ENCODE results near the gene PRKCB. TPM values are rescaled to one million over a fixed set of nuclear protein-coding genes. Genes with fewer than 3 reads are reported as not detected.
"Not testable (repeated sequence)": the region's sequence is repeated elsewhere in the genome, so short reads cannot be mapped to it uniquely, and the experiment has no call there.

Gene PRKCB
- total RNA-seq, 6 experiments from 2014 or later: not detected

DNA sequence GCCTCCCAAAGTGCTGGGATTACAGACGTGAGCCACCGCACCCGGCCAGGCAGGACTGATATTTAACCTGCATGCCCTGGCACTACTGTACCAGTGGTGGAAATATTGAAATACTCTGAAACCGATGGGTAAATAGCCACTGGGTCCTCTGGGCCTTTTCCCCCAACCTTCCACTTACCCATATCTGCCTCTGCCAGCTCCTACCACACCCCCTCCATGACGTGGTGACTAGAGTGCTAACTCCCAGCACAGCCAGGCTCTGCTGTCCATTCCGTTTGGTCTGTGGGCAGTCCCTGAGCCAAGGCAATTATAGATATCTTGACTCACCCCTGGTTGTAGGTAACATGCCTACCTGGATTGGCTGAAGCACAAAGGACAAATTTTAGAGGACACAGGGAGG, 187.8 kb downstream of the PRKCB start:
- Mint-ChIP-seq H3K36me3 (ENCODE audit: low read depth) (no peaks in the 10 kb centered on the region), H3K9me3 (no peaks in the 10 kb centered on the region), H3K4me3 (no peak overlapping the region), H3K27ac (no peak overlapping the region), H3K27me3 (ENCODE audit: insufficient read depth) (peaks cover 14% of the 10 kb centered on the region), H3K4me1 (ENCODE audit: low read depth) (no peaks in the 10 kb centered on the region)
- no peak for DNase-seq
- TF ChIP-seq, protein P1, sequence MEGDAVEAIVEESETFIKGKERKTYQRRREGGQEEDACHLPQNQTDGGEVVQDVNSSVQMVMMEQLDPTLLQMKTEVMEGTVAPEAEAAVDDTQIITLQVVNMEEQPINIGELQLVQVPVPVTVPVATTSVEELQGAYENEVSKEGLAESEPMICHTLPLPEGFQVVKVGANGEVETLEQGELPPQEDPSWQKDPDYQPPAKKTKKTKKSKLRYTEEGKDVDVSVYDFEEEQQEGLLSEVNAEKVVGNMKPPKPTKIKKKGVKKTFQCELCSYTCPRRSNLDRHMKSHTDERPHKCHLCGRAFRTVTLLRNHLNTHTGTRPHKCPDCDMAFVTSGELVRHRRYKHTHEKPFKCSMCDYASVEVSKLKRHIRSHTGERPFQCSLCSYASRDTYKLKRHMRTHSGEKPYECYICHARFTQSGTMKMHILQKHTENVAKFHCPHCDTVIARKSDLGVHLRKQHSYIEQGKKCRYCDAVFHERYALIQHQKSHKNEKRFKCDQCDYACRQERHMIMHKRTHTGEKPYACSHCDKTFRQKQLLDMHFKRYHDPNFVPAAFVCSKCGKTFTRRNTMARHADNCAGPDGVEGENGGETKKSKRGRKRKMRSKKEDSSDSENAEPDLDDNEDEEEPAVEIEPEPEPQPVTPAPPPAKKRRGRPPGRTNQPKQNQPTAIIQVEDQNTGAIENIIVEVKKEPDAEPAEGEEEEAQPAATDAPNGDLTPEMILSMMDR (IDR thresholded peaks at IDR 0.05): no peak

DNA sequence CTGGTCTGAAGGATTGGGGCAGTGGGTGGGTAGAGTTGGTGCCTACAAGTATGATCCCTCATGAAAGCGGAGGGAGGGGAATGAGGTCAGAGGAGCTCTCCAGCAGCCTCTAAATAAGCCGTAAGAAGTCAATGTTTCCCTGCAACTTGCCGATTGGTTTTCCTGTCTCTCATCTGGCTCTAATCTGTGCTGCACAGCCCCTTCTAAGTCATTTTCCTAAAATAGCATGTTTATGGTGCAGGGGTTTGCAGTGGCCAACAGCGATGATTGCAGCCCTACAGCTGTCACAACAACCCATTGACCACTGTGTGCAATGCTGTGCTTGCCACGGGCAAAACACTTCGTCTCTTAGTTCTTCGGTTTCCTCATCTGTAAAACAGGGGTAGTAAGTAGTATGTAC, 189.2 kb downstream of the PRKCB start:
- no peak overlapping the region for H3K4me3 Mint-ChIP-seq
- H3K27ac Mint-ChIP-seq: no peak overlapping the region
- H3K27me3 Mint-ChIP-seq (ENCODE audit: insufficient read depth): peaks cover 14% of the 10 kb centered on the region
- H3K36me3 Mint-ChIP-seq (ENCODE audit: low read depth): no peaks in the 10 kb centered on the region
- DNase-seq: no peak
- TF ChIP-seq, protein P1 (IDR thresholded peaks at IDR 0.05): no peak
- no peaks in the 10 kb centered on the region for H3K9me3 Mint-ChIP-seq
- no peaks in the 10 kb centered on the region for H3K4me1 Mint-ChIP-seq (ENCODE audit: low read depth)

DNA sequence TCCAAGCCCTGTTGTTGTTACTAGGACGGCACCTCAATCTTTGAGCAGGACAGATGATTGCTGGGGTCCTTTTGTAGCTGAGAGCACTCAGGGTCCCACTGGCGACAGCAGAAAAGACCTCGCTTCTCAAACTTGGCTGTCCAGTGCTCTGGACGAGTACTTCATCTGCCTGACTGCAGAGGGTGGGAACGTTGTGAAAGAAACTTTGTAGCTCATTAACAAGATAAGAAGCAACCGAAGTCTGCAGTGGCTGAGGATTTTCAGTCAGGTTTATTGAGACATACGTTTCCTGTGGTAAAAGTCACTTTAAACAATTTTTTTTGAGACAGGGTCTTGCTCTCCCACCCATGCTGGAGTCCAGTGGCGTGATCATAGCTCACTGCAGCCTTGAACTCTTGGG, 191.7 kb downstream of the PRKCB start:
- no peaks in the 10 kb centered on the region for H3K36me3 Mint-ChIP-seq (ENCODE audit: low read depth)
- DNase-seq: no peak
- no peaks in the 10 kb centered on the region for H3K4me1 Mint-ChIP-seq (ENCODE audit: low read depth)
- TF ChIP-seq, protein P1 (IDR thresholded peaks at IDR 0.05): no peak
- H3K4me3 Mint-ChIP-seq: no peak overlapping the region
- peaks cover 12% of the 10 kb centered on the region for H3K27me3 Mint-ChIP-seq (ENCODE audit: insufficient read depth)
- no peak overlapping the region for H3K27ac Mint-ChIP-seq
- no peaks in the 10 kb centered on the region for H3K9me3 Mint-ChIP-seq

DNA sequence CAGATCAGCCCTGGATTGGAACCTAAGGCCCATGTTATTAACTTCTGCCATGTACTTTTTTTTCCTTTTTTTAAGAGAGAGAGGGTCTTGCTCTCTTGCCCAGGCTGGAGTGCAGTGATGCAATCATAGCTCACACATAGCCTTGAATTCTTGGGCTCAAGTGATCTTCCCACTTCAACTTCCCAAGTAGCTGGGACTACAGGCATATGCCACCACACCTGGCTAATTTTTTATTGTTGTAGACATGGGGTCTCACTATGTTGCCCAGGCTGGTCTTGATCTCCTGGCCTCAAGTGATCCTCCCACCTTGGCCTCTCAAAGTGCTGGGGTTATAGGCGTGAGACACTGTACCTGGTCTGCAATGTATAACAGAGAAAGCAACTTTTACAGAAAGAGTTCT, 194.1 kb downstream of the PRKCB start:
- H3K9me3 Mint-ChIP-seq; H3K27ac Mint-ChIP-seq; H3K4me1 Mint-ChIP-seq (ENCODE audit: low read depth); H3K36me3 Mint-ChIP-seq (ENCODE audit: low read depth); H3K4me3 Mint-ChIP-seq; DNase-seq: not testable (repeated sequence)
- H3K27me3 Mint-ChIP-seq (ENCODE audit: insufficient read depth): peaks cover 12% of the 10 kb centered on the region

DNA sequence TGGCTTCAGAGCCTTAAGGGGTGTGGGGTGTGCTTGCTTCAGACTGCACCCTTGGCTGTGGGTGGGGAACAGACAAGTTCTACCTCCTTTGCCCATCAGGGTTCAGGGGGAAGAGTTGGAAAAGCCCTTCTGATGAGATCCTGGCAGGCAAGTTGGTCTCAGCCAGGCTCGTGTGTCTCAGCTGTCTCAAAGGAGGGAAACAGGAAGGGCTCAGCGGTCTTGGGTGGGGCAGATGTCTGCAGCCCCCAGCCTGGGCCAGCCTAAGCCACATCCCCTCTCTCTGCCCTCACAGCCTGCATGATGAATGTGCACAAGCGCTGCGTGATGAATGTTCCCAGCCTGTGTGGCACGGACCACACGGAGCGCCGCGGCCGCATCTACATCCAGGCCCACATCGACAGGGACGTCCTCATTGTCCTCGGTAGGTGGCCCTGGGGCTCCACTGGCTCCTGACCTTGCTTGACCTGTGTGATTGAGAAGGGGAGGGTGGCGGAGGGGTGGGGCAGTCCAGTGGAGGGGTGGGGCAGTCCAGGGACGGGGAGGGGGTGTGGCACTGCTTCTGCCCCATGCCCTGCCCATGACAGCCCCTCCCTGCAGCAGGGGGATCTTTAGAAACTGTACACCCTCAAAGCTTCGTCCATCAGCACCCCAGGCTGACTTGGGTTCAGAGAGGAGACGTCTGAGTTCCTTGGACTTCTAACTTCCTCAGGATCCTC, 199.5 kb downstream of the PRKCB start:
- Mint-ChIP-seq H3K36me3 (ENCODE audit: low read depth) (no peaks in the 10 kb centered on the region), H3K4me1 (ENCODE audit: low read depth) (no peaks in the 10 kb centered on the region), H3K9me3 (no peaks in the 10 kb centered on the region), H3K27ac (no peak overlapping the region), H3K27me3 (ENCODE audit: insufficient read depth) (peaks cover 7% of the 10 kb centered on the region; the same call in 1 of the 2 replicates), H3K4me3 (no peak overlapping the region)
- DNase-seq: no peak
- TF ChIP-seq, protein P1 (IDR thresholded peaks at IDR 0.05): no peak

DNA sequence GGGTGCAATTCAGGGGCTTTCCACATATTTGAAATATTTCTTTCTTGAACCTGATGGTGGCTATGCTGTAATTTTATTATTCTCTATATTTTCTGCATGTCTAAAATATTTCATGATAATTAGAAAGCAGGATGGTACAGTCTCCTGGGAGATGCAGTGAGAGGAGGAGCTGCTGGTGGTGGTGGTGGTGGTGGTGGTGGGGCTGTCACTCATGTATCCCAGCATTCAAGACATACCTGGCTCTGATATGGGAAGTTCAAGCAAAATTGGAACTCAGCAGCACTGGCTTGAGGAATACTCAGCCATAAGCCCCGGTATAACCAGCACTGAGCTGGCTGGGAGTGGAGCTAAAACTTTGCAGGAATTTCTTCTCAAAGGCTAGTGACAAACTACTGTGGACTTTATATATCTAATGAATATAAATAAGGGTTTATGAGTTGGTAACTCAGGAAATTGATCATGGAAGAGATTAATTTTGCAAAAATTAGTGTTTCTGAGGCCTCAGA, 200.3 kb downstream of the PRKCB start:
- no peak overlapping the region for H3K27ac Mint-ChIP-seq
- H3K9me3 Mint-ChIP-seq: no peaks in the 10 kb centered on the region
- no peak overlapping the region for H3K4me3 Mint-ChIP-seq
- peaks cover 7% of the 10 kb centered on the region; the same call in 1 of the 2 replicates for H3K27me3 Mint-ChIP-seq (ENCODE audit: insufficient read depth)
- H3K36me3 Mint-ChIP-seq (ENCODE audit: low read depth): no peaks in the 10 kb centered on the region
- DNase-seq: no peak
- no peaks in the 10 kb centered on the region for H3K4me1 Mint-ChIP-seq (ENCODE audit: low read depth)
- TF ChIP-seq, protein P1 (IDR thresholded peaks at IDR 0.05): no peak
